Transverse colon (tissue), 3 donors: ENCODE measurements around the gene KRI1.

ENCODE experiments used
- EP300 ChIP-seq: sonication (generic); formaldehyde crosslinking; IDR thresholded peaks from one replicate; pipeline ENCODE4 v1.6.1; 2017; ENCODE audit warnings: antibody characterized with exemption, low read depth
- POLR2AphosphoS5 ChIP-seq, 3 donors: sonication (generic); formaldehyde crosslinking; IDR thresholded peaks; one replicate each; pipeline ENCODE4 v1.6.1; 2016; ENCODE audit warnings: antibody characterized with exemption in 3 of 3

DNA sequence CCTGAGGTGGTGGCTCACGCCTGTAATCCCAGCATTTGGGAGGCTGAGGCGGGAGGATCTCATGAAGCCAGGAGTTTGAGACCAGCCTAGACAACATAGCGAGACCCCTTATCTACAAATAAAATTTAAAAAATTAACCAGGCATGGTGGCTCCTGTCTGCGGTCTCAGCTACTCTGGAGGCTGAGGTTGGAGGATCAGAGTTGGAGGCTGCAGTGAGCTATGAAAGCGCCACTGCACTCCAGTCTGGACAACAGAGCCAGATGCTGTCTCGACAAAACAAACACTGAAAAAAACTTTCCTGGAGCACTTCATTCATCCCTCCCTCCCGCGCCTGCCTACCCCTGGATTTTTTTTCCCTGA is 22.8 kb downstream of the KRI1 start:
- TF ChIP-seq EP300 (no peak), POLR2AphosphoS5 (IDR thresholded peaks at IDR 0.05) (no peak)
